ENCODE results near the gene MYOM1.

MYOM1 gene

GRCh38 chr18:3111523-3112240 lies 108.1 kb downstream of the MYOM1 start:
- no peak for DNase-seq

- no peak for DNase-seq
These were observed 109.6 kb downstream of the MYOM1 start for GRCh38 chr18:3110034-3110752.

DNA sequence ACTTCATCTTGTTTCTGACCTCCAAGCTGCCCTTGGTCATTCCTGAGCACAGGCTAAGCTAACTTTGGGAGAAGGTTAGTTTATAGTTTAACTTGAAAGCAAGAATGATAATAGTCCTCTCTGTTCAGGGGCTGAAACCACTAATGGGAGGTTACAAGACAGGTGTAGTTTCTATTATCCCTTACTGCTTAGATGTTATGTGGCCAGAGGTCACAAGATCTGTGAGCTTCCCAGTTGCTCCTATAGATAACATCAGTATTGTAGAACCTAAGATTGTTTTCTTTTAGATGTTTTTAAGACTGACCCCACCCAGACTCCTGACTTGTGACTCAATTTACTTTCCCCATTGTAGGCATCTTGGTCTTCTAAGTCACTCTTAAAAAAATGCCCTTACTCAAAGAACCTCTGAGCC lies 112.0 kb downstream of the MYOM1 start:
- DNase-seq: no peak

GRCh38 chr18:3104190-3105054 lies 115.3 kb downstream of the MYOM1 start:
- no peak for DNase-seq

DNA sequence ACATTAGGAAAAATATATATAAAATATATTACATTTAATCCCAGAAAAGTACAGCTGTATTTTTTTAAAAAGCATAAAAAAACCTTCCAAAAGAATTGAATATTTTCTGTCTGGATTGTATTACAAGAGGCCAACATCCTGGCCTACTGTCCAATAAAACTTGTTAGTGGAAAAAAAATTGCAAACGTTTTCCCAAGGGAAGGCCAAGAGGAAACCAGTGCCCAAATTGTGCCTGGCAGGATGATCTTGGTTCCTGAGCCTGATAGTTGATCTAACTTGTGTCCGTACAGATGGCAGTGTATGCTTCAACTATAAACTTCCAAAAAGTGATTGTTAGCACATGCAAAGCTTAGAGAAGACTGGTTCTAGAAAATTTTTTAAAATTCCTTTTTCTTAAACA lies 116.2 kb downstream of the MYOM1 start:
- peak; percentile 54 for DNase-seq

- no peak for DNase-seq
These were observed 116.8 kb downstream of the MYOM1 start for GRCh38 chr18:3102983-3103382.

- no peak for DNase-seq
These were observed 119.2 kb downstream of the MYOM1 start for GRCh38 chr18:3100498-3101132.

DNA sequence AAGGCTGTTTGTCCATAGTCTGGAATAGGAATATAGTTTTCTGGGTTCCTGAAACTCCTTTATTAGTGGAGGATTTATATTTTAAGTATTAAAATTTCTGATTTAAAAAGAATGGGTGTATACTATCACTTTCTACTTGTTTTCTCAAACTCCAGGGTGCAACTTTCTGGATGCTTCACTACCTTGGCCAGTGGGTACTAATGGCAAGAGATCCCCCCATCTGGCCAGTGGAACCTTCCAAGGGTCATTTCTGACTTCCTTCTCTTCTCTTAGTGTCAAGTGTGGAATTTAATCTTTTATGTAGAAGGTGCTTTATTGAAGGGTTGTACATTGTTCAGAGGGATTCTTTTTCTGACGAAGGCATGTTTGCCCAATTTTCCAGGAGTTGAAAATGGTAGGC lies 120.4 kb downstream of the MYOM1 start:
- no peak for DNase-seq

- DNase-seq: no peak
These were observed 122.7 kb downstream of the MYOM1 start for GRCh38 chr18:3097082-3097481.

GRCh38 chr18:3095921-3096320 lies 123.8 kb downstream of the MYOM1 start:
- DNase-seq: no peak

DNA sequence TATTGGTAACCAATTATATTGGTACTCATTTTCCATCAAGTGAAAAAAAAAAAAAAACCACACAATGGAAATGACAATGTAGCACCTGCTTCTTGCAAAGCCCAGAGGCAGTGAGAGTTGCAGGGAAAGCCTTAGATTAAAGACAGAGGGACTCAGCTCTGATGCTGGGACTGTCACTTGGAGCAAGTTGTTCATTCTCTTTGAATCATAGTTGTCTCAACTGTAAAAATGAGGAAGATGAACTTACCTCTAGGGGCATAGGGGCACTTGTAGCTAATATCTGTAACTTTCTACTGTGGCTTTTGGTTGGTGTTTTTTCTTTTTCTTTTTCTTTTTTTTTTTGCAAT lies 125.5 kb downstream of the MYOM1 start:
- DNase-seq: no peak

GRCh38 chr18:3093624-3094337 lies 126.0 kb downstream of the MYOM1 start:
- DNase-seq: no peak

DNA sequence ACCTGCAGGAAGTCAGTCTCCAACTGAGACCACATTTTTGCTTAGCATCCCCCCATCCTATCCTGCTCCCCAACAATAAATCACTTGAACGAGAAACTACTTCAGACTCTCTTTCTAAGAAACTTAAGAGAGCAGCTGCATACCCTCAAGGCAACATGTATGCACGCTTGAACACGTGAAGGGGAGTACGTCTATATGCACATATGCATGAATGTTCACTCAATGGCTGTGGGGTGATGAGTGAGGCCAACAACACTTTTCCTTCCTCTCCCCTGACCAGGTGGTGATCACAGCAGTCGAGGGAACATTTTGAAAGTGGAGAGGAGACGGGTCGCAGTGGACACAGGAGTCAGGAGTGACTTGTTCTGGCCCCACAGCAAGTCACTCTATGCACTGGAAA lies 127.0 kb downstream of the MYOM1 start:
- no peak for DNase-seq

- DNase-seq: no peak
These were observed 130.2 kb downstream of the MYOM1 start for GRCh38 chr18:3089579-3089978.

- no peak for DNase-seq
These were observed 131.3 kb downstream of the MYOM1 start for GRCh38 chr18:3088449-3088848.

DNA sequence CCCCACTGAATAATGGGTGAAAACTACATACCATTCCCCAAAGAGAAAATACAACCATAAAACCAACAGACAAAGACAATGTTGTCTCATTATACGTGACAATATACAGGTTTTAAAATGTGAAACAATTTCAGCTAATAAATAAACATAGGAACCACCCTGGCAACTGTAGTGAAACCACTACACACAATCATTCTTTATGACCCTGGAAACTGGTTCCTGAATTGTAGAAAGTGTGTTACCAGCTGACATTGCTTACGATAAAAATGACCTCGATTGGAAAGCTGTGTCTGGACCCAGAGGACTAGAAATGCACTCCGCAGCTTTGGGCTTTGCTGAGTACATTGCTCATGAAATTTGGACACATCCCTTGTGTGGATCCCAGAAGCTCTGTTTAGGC lies 132.9 kb downstream of the MYOM1 start:
- DNase-seq: no peak

GRCh38 chr18:3085612-3086011 lies 134.2 kb downstream of the MYOM1 start:
- no peak for DNase-seq

DNA sequence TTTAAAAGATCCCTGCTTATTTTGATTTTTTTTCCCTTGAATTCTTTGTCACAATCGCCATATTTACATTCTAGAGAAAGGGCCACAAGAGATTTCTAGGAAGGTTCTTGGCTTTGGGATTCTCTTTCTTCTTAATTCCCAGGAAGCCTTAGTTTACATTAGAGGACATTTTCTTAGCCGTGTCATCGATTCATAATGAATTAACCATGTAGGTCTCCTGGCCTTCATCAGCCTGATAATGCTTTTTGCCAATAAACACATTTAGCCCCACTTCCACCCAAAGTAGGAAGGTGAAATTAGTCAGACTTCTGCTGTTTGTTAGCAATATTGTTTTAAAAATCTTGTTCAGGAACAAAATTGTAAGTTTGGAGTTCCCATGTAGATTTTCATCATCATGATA lies 135.6 kb downstream of the MYOM1 start:
- no peak for DNase-seq

DNA sequence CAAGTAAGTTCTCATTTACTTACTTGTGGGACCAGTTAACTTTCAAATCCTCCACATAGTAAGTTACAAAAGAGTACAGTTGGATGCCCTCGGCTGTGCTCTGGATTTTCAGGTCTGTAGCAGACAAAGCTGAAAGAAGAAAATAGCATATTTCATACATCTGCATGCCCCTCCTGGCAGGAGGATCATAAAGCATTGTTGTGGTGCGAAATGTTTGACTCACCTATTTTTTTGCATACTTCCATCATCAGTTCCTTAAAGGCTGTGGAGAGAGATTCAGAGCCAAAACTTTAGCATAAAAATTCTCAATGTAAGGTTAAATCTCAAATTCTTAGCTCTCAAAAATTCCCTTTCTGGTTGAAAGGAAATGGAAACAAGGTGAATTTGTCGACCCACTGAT lies 136.0 kb downstream of the MYOM1 start:
- DNase-seq: no peak

DNA sequence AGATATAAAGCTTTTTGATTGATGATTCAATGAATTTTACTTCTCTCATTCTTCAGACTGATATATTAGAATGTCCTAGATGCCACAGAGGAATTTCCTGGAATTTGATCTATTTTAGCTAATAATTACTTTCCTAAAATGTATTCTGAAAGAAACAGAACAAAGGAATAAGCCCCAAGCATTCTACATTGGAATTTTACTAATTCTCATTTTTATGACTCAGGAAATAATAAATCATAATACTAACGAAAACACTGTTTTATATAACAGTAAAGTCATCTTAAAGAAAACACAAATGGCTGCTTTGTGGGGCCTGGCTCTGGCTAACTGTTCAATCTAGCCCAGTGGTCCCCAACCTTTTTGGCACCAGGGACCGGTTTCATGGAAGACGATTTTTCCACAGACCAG lies 138.2 kb downstream of the MYOM1 start:
- DNase-seq: no peak

DNA sequence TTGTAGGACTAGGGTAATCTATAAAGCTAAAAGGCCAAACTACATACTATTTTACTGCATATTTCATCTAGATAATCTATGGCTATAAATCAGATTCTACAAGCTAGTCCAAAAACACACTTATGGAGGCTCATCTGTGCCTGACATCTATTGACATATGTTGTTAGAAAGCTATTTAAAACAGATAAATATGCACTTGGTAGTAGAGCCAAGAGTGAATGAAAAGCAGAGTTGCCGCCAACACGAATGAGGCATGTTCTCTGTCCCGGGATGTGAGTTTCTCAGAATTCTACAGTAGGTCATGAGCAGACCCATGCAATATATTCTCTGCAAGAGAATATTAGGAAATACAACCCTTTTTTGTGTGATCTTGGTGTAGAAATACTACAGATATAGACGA lies 140.1 kb downstream of the MYOM1 start:
- DNase-seq: no peak

GRCh38 chr18:3075491-3075890 lies 144.3 kb downstream of the MYOM1 start:
- DNase-seq: no peak

- DNase-seq: no peak
These were observed 145.7 kb downstream of the MYOM1 start for GRCh38 chr18:3074087-3074486.
